ENCODE data around the gene CDC42SE2. TPM values are rescaled to one million over a fixed set of nuclear protein-coding genes. Genes with fewer than 3 reads are reported as not detected.

The CDC42SE2 gene
- total RNA-seq, 1 donor from 2014 or later = 23.6 TPM

GRCh38 chr5:131371835-131372234 is 108.0 kb downstream of the CDC42SE2 start:
- TF ChIP-seq, protein P1, sequence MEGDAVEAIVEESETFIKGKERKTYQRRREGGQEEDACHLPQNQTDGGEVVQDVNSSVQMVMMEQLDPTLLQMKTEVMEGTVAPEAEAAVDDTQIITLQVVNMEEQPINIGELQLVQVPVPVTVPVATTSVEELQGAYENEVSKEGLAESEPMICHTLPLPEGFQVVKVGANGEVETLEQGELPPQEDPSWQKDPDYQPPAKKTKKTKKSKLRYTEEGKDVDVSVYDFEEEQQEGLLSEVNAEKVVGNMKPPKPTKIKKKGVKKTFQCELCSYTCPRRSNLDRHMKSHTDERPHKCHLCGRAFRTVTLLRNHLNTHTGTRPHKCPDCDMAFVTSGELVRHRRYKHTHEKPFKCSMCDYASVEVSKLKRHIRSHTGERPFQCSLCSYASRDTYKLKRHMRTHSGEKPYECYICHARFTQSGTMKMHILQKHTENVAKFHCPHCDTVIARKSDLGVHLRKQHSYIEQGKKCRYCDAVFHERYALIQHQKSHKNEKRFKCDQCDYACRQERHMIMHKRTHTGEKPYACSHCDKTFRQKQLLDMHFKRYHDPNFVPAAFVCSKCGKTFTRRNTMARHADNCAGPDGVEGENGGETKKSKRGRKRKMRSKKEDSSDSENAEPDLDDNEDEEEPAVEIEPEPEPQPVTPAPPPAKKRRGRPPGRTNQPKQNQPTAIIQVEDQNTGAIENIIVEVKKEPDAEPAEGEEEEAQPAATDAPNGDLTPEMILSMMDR (IDR thresholded peaks at IDR 0.05; ENCODE audit: unreplicated experiment) = no peak
- Mint-ChIP-seq H3K9me3 (peaks cover 13% of the 10 kb centered on the region), H3K27ac (no peak overlapping the region), H3K4me3 (no peak overlapping the region), H3K4me1 (peaks cover 32% of the 10 kb centered on the region), H3K27me3 (ENCODE audit: low read depth) (no peaks in the 10 kb centered on the region), H3K36me3 (peaks cover 11% of the 10 kb centered on the region)
- DNase-seq (ENCODE audit: low spot score in 2 of 2, unreplicated experiment in 2 of 2) = no peak

- no peak for DNase-seq (ENCODE audit: low spot score in 2 of 2, unreplicated experiment in 2 of 2)
- no peaks in the 10 kb centered on the region for H3K27me3 Mint-ChIP-seq (ENCODE audit: low read depth)
- TF ChIP-seq, protein P1 (IDR thresholded peaks at IDR 0.05; ENCODE audit: unreplicated experiment) = no peak
- peaks cover 3% of the 10 kb centered on the region for H3K36me3 Mint-ChIP-seq
- peaks cover 5% of the 10 kb centered on the region for H3K9me3 Mint-ChIP-seq
- no peak overlapping the region for H3K27ac Mint-ChIP-seq
- H3K4me3 Mint-ChIP-seq = no peak overlapping the region
- peaks cover 34% of the 10 kb centered on the region for H3K4me1 Mint-ChIP-seq
Observed at GRCh38 chr5:131373265-131373664, 109.4 kb downstream of the CDC42SE2 start.

GRCh38 chr5:131375351-131375750 is 111.5 kb downstream of the CDC42SE2 start:
- TF ChIP-seq, protein P1 (IDR thresholded peaks at IDR 0.05; ENCODE audit: unreplicated experiment) = no peak
- H3K4me1 Mint-ChIP-seq = peaks cover 25% of the 10 kb centered on the region
- no peak overlapping the region for H3K4me3 Mint-ChIP-seq
- H3K27ac Mint-ChIP-seq = peak overlapping the region; percentile 72
- no peaks in the 10 kb centered on the region for H3K27me3 Mint-ChIP-seq (ENCODE audit: low read depth)
- DNase-seq (ENCODE audit: low spot score in 2 of 2, unreplicated experiment in 2 of 2) = no peak
- H3K9me3 Mint-ChIP-seq = no peaks in the 10 kb centered on the region
- no peaks in the 10 kb centered on the region for H3K36me3 Mint-ChIP-seq

DNA sequence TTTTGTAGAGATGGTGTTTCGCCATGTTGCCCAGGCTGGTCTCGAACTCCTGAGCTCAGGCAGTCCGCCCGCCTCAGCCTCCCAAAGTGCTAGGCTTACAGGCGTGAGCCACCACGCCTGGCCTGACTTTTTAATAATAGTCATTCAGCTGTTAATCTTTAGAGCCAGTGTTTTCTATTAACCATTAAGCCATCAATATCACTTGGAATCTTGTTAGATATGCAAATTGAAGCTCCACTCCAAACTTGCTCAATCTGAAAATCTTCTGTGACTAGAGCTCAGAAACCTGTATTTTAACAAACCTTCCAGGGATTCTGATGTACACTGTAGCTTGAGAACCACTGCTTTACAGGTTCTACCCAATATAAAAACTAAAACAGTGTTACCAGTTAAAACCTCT is 113.5 kb downstream of the CDC42SE2 start:
- H3K27me3 Mint-ChIP-seq (ENCODE audit: low read depth) = no peaks in the 10 kb centered on the region
- TF ChIP-seq, protein P1 (IDR thresholded peaks at IDR 0.05; ENCODE audit: unreplicated experiment) = no peak
- H3K27ac Mint-ChIP-seq = no peak overlapping the region
- no peak overlapping the region for H3K4me3 Mint-ChIP-seq
- peaks cover 13% of the 10 kb centered on the region for H3K4me1 Mint-ChIP-seq
- no peaks in the 10 kb centered on the region for H3K36me3 Mint-ChIP-seq
- no peak for DNase-seq (ENCODE audit: low spot score in 2 of 2, unreplicated experiment in 2 of 2)
- H3K9me3 Mint-ChIP-seq = no peaks in the 10 kb centered on the region

DNA sequence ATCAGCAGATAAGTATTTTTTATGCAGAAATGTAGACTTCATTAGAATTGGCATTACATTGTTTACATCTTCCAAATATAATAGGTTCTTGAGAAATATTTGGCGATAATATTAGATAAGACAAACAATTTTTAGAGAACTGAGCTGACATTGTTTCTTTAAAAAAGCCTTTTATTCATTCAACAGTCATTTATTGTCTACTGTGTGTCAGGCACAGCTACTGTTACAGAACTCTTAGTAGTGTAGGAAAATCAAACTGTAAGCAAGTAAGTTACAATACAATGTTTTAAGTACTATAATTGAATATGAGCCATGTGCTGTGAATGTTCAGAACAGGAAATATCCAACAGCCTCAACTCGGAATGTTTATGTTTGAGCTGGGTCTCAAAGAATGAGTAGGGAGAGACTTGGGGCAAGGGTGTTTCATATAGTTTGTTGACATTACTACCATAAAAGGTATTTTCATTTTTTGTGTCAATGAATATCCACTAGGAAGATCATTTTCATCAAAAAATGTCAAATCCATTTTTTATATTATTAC is 114.0 kb downstream of the CDC42SE2 start:
- DNase-seq (ENCODE audit: low spot score in 2 of 2, unreplicated experiment in 2 of 2) = no peak
- TF ChIP-seq, protein P1 (IDR thresholded peaks at IDR 0.05; ENCODE audit: unreplicated experiment) = no peak
- Mint-ChIP-seq H3K27me3 (ENCODE audit: low read depth) (no peaks in the 10 kb centered on the region), H3K4me1 (peaks cover 13% of the 10 kb centered on the region), H3K9me3 (no peaks in the 10 kb centered on the region), H3K27ac (no peak overlapping the region), H3K4me3 (no peak overlapping the region), H3K36me3 (no peaks in the 10 kb centered on the region)
